Right ventricle myocardium superior (tissue), 1 donor: Measurements from ENCODE around the gene BZW2. TPM values are rescaled to one million over a fixed set of nuclear protein-coding genes. Genes with fewer than 3 reads are reported as not detected.

Experiments used
- ATAC-seq: fragments of 200-7000 bp; cut with Tn5 transposase; one replicate; pipeline ENCODE4 v1.9.1; 2020; ENCODE audit warnings: mild to moderate bottlenecking; ENCODE audit not compliant: poor library complexity
- DNase-seq: peaks from one replicate; pipeline ENCODE4 v3.0.0-alpha.2; 2020
- intact Hi-C: fragments of 100-400 bp; cut with DNase I; formaldehyde crosslinking; loops from one replicate; pipeline ENCODE4 v1.11.2; 2022
- total RNA-seq: library from RNA; stranded (reverse); fragmentation: NEBNext Ultra II Directional; extraction: Animal tissue kit (Norgen Biotek cat#: 25700); gene quantifications from one replicate; pipeline ENCODE4 v1.2.1, GENCODE V29; 2021
- donor health status: DM: no; HTN: yes; CAD: no; lungs with severe emphysema.

Gene BZW2
- total RNA-seq, 1 donor from 2014 or later = 359 TPM

DNA sequence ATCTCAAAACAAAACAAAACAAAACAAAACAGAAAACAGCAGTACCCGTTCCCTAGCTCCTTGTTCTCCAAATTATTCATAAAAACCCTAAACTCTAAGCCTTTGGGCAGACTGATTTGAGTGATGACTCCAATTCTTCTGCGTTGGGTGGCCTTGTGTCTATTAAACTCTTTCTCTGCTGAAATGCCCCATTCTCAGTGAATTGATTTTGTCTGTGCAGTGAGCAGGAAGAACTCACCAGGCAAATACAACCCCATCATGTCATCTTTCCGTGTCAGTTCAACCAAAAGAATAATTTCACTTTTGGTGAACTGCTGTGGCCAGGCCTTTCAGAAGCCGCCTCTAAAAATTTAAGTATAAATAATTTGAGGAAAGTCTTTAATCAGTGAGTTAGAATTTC, 89.0 kb downstream of the BZW2 start:
- ATAC-seq = no peak
- intact Hi-C loops = no loop called here

GRCh38 chr7:16738011-16738688, 92.2 kb downstream of the BZW2 start:
- intact Hi-C loops = no loop called here
- DNase-seq (no peak), ATAC-seq (no peak)

More for the DNA sequence above, 89.0 kb downstream of the BZW2 start:
- DNase-seq = no peak

- ATAC-seq (peak; percentile 97), DNase-seq (no peak)
- intact Hi-C loops = no loop called here
Observed at GRCh38 chr7:16739863-16740622, 94.1 kb downstream of the BZW2 start.

DNA sequence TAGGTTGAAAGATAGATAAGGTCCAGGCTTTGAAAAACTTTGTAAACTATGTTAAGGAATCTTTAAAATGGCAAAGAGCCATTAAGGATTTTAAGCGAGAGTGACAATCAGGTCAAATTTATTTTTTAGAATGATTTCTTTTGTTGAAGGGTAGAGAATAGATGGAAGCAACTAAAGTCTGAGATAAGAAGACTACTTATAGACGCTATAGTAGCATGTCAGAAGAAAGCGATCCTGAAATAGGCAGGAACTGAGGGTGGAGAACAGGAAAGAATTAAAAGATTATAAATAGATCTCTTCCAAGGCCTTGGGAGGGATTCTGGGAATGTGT, 94.6 kb downstream of the BZW2 start:
- intact Hi-C loops = no loop called here
- no peak for ATAC-seq
- no peak for DNase-seq

DNA sequence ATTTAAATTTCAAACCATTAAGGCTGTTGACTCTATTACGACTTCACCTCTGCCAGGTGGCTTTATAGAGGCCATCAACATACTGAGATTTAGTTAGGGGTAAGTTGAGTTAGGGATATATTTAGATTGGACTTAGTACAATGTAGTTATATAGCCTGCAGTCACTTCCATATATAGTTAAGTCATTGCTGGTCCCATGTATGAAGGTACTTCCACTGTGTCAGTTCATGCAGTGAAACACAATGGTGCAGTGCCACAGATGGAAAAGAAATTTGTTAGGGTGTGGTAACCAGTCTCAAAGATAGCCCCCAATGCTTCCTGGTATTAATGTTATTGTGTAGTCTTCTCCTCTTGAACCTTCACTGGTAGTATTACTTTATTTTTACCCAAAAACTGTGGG, 95.0 kb downstream of the BZW2 start:
- ATAC-seq = no peak
- intact Hi-C loops = no loop called here
- DNase-seq = no peak

DNA sequence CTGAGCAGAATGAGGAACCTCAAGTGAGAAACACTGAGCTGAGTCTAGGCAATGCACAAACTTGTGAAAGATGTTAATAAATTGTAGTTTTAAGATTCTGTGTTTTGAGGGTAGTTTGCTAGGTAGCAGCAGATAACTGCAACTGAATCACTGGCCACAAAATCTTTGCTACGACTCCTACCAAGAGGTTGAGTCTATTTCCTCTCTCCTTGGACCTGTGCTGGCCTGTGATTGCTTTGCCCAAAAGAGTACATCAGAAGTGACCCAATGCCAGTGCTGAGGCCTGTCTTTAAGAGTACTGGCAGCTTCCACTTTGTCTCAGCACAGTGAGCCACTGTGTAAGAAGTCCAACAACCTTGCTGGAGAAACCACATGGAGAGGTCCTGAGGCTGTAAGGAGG, 95.7 kb downstream of the BZW2 start:
- no peak for ATAC-seq
- intact Hi-C loops = no loop called here
- DNase-seq = no peak

DNA sequence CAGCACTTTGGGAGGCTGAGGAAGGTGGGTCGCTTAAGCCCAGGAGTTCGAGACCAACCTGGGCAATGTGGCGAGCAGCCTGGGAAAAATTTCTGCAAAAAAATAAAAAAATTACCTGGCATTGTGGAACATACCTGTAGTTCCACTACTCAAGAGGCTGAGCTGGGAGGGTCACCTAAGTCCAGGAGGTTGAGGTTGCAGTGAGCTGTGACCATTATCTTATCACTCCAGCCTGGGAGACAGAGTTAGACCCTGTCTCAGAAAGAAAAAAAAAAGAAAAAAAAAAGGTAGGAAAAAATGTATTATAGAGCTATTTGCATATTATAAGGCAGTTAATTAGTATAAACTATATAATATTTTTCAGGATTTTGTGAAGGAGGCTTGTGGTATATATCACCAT, 96.6 kb downstream of the BZW2 start:
- intact Hi-C loops = no loop called here
- DNase-seq (no peak), ATAC-seq (no peak)

DNA sequence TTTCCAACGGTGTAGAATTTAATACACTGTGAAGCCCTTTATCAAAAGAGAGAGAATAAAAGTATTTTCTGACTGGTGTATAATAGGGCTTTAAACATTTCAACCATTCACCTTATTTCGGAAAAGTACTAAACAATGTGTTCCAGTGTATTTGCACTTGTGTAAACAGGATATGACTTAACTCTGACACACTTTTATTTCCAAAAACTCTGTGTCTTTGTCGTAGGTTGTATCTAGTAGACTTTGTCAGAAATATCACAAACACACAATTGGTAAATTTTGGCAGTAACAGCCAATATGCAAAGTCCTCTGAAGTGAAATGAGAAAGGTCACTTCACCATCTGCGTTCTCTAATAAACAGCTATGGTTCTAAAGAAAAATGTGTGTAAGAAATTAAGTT, 97.3 kb downstream of the BZW2 start:
- intact Hi-C loops = no loop called here
- ATAC-seq (no peak), DNase-seq (no peak)

- ATAC-seq (no peak), DNase-seq (no peak)
- intact Hi-C loops = no loop called here
Observed at GRCh38 chr7:16744518-16745250, 98.7 kb downstream of the BZW2 start.

DNA sequence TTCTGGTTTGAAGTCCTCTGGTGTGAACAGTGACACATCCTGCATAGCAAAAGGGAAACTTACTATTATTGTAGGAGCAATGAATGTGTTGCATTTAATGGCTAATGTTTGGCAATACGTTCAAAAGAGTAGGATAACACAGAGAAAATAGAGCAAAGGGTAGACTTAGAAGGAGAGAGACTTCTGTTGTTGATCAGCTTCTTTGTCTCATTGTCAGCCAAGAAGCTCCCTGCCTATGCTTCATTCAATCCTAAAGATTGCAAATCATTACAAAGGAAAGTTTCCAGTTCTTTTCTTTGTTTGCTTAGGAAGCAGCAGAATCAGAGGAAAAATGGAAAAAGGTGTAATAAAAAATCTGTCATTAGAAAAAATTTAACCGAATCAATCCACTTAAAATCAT, 99.7 kb downstream of the BZW2 start:
- intact Hi-C loops = no loop called here
- DNase-seq (no peak), ATAC-seq (no peak)

DNA sequence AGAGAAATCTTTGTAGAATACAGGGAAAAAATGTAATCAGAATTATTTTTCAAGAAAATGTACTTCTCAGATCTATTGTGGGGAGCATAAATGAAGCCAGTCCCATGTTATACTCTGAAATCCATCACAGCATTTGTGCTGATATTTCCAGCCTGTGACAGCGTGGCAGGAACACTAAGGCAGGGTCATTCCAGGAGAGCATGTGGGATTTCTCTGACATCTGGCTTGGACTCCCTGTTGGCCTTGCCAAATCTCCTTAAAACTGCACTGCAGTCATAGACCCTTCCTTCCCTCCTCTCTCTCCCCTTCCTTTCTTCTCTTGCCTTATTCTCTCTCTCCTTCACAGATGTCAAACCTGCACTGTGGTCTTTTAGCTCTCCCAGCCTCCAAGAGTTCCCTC, 101.1 kb downstream of the BZW2 start:
- ATAC-seq (peak; percentile 94), DNase-seq (no peak)
- intact Hi-C loops = no loop called here

GRCh38 chr7:16753102-16753931, 107.3 kb downstream of the BZW2 start, which contains the start of gene TSPAN13:
Gene TSPAN13, plus strand, starts transcription at chr7:16753755. Its CDS starts 213 bp downstream, at chr7:16753968.
- DNase-seq (peak; percentile 86), ATAC-seq (peak; percentile 99)
- intact Hi-C loops = no loop called here

GRCh38 chr7:16753932-16754855, 108.2 kb downstream of the BZW2 start:
- intact Hi-C loops = no loop called here
- peak; percentile 54 for DNase-seq
- ATAC-seq = peak; percentile 64

DNA sequence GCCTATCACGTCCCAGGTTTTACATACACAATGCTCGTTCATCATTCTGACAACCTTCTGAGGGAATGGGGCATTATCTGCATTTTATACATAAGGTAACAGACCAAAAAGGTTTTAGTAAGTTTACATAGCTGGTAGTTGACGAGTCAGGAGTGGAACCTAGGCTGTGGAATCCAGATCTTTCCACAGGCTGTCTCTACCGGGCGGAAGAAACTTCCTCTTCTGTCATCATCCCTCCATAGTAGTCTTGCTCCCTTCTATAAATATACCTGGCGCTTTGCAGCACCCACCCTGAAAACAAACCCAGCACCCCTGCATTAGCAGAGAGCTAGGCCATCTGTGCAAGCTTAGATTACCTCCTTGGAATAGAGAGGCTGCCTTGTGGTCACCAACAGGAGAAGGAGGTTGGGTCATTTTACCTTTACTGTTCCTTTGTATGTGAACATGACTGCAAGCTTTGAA, 108.9 kb downstream of the BZW2 start:
- intact Hi-C loops = no loop called here
- ATAC-seq (no peak), DNase-seq (no peak)

DNA sequence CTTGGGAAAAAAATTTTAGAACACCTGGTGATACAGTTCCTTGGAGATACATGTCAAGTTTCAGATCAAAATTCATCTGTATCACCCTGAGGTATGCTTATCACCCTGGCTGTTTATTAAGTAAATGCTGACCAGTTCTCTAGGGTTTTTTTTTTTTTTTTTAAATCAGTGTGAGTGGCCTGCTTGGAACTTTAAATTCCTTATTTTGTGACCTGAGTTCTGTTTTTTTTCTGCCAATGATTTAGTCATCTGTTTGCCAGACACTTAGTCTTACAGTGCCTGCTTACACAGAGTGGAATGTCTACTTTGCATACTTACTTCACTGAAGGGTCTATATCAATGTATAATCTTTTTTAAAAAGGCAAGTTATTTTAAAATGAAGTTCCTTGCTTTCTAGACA, 109.4 kb downstream of the BZW2 start:
- intact Hi-C loops = no loop called here
- DNase-seq (no peak), ATAC-seq (no peak)
